SU-DHL-6 (cell line): ENCODE measurements around the gene NUDT19.

Experiments
- CTCF ChIP-seq: fragments of 200-600 bp; sonication (generic); IDR thresholded peaks from one replicate; pipeline ENCODE4 v1.5.1; 2017; ENCODE audit warnings: antibody characterized with exemption, mild to moderate bottlenecking, low read length, moderate library complexity; ENCODE audit not compliant: insufficient read depth, poor library complexity, severe bottlenecking
- EZH2phosphoT487 ChIP-seq: fragments of 200-600 bp; sonication (generic), shearing (Covaris generic); conservative IDR thresholded peaks from 2 replicates; pipeline ENCODE4 v1.6.1; 2018; ENCODE audit warnings: mild to moderate bottlenecking, antibody characterized with exemption, low read length, moderate library complexity, mixed read lengths

GRCh38 chr19:32649751-32650150 lies 41.9 kb upstream of the NUDT19 start:
- no peak for TF ChIP-seq CTCF
- no peak for TF ChIP-seq EZH2phosphoT487
